ENCODE results near the gene GPR3. TPM values are rescaled to one million over a fixed set of nuclear protein-coding genes. Genes with fewer than 3 reads are reported as not detected.
A peak's percentile ranks its signal among the peaks of the same experiment; 100 is the strongest.

Gene GPR3
- total RNA-seq, 1 donor from 2014 or later: 0.16 TPM

GRCh38 chr1:27356619-27357280, 35.7 kb upstream of the GPR3 start:
- H3K4me1 ChIP-seq: peaks cover 33% of the 10 kb centered on the region

DNA sequence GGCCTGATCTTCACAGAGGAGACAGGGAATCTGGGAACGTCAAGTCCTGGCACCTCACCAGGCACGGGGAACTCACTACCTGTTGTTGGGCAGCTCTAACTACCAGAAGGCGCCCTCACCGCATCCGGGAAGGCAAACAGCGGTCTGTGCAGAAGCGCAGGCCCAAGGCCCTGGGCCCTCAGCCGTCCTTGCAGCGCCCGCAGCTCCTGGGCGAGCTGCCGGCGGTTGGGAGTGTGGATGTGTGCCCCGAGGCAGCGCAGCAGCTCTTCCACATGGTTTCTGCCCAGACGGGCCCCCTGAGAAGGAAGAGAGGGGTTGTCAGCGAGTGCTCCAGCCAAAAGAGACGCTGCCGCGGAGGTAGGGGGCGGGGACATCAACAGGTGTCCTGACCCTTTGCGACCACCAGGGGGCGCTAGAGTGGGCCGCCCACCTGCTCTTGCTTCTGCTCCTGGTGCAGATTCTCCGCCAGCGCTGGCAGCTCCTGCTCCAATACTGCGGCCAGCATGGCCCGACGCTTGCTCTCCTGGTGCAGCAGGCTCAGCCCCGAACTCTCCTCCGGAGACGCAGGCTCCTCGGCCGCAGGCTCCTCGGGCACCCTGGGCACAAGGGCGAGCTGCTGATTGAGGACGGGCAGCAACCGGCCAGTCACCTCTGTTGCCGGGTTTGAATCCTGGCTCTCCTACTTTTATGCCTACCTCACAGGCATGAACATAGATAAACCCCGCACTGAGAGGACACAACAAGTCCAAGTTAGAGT, 35.0 kb upstream of the GPR3 start:
- peak; percentile 76 for DNase-seq
- no peak overlapping the region for H3K4me3 ChIP-seq
- TF ChIP-seq, protein P1, sequence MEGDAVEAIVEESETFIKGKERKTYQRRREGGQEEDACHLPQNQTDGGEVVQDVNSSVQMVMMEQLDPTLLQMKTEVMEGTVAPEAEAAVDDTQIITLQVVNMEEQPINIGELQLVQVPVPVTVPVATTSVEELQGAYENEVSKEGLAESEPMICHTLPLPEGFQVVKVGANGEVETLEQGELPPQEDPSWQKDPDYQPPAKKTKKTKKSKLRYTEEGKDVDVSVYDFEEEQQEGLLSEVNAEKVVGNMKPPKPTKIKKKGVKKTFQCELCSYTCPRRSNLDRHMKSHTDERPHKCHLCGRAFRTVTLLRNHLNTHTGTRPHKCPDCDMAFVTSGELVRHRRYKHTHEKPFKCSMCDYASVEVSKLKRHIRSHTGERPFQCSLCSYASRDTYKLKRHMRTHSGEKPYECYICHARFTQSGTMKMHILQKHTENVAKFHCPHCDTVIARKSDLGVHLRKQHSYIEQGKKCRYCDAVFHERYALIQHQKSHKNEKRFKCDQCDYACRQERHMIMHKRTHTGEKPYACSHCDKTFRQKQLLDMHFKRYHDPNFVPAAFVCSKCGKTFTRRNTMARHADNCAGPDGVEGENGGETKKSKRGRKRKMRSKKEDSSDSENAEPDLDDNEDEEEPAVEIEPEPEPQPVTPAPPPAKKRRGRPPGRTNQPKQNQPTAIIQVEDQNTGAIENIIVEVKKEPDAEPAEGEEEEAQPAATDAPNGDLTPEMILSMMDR (IDR thresholded peaks at IDR 0.05; ENCODE audit: borderline replicate concordance): peak; percentile 98
- H3K4me1 ChIP-seq: peaks cover 32% of the 10 kb centered on the region
- intact Hi-C loops (cut with micrococcal nuclease): no loop called here
- H3K27ac ChIP-seq (replicated peaks): peak overlapping the region; percentile 15
- H3K27me3 ChIP-seq (ENCODE audit: low read depth): no peaks in the 10 kb centered on the region
- H3K9me3 ChIP-seq (replicated peaks): no peaks in the 10 kb centered on the region
- H3K36me3 ChIP-seq: peaks cover 96% of the 10 kb centered on the region

More at GRCh38 chr1:27356619-27357280, 35.7 kb upstream of the GPR3 start:
- Histone ChIP-seq H3K9me3 (replicated peaks) (no peaks in the 10 kb centered on the region), H3K27ac (replicated peaks) (no peak overlapping the region), H3K4me3 (no peak overlapping the region), H3K27me3 (ENCODE audit: low read depth) (no peaks in the 10 kb centered on the region), H3K36me3 (peaks cover 89% of the 10 kb centered on the region)
- TF ChIP-seq, protein P1 (IDR thresholded peaks at IDR 0.05; ENCODE audit: borderline replicate concordance): no peak
- no peak for DNase-seq
- intact Hi-C loops (cut with micrococcal nuclease): no loop called here

GRCh38 chr1:27358038-27358927, 34.1 kb upstream of the GPR3 start:
- H3K27ac ChIP-seq (replicated peaks): no peak overlapping the region
- intact Hi-C loops (cut with micrococcal nuclease): no loop called here
- H3K4me3 ChIP-seq: no peak overlapping the region
- TF ChIP-seq, protein P1 (IDR thresholded peaks at IDR 0.05; ENCODE audit: borderline replicate concordance): no peak
- H3K36me3 ChIP-seq: peaks cover 100% of the 10 kb centered on the region
- DNase-seq: no peak
- no peaks in the 10 kb centered on the region for H3K27me3 ChIP-seq (ENCODE audit: low read depth)
- peaks cover 33% of the 10 kb centered on the region for H3K4me1 ChIP-seq
- H3K9me3 ChIP-seq (replicated peaks): no peaks in the 10 kb centered on the region

DNA sequence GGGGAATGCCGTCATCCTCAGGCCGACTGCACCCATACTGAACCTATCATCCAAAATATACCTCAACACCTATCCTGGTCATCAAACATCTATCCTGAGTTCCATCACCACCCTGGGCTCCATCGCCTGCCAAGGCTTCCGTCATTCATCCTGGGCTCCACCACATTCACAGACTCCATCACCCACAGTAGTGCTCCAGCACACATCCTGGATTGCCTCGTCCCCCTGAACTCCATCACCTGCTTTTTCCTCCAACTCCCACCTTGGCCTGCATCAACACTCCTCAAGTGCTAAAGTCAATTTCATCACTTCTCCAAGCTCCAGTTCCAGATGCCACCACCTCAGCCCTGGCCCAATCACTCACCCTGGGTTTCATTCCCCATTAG, 33.5 kb upstream of the GPR3 start:
- H3K36me3 ChIP-seq: peaks cover 100% of the 10 kb centered on the region
- TF ChIP-seq, protein P1 (IDR thresholded peaks at IDR 0.05; ENCODE audit: borderline replicate concordance): no peak
- H3K27me3 ChIP-seq (ENCODE audit: low read depth): no peaks in the 10 kb centered on the region
- intact Hi-C loops (cut with micrococcal nuclease): no loop called here
- H3K4me1 ChIP-seq: peaks cover 40% of the 10 kb centered on the region
- no peaks in the 10 kb centered on the region for H3K9me3 ChIP-seq (replicated peaks)
- DNase-seq: no peak
- H3K4me3 ChIP-seq: no peak overlapping the region
- H3K27ac ChIP-seq (replicated peaks): no peak overlapping the region

DNA sequence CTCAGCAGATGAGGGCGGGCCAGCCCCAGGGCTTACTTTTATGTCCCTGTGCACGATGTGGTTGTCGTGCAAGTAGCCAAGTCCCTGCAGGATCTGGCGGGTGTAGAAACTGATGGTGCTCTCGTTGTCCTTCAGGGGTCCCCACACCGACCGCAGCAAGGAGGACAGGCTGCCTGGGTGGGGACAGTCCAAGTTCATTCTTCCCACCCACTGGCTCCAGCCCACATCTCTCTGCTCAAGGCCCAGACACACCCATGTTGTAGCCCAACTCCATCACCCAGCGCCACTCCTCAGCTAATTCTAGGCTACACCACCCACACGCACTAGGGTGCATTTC, 32.6 kb upstream of the GPR3 start:
- intact Hi-C loops (cut with micrococcal nuclease): no loop called here
- DNase-seq: no peak
- no peak overlapping the region for H3K27ac ChIP-seq (replicated peaks)
- TF ChIP-seq, protein P1 (IDR thresholded peaks at IDR 0.05; ENCODE audit: borderline replicate concordance): no peak
- H3K4me1 ChIP-seq: peaks cover 48% of the 10 kb centered on the region
- H3K9me3 ChIP-seq (replicated peaks): no peaks in the 10 kb centered on the region
- peak overlapping the region; percentile 59 for H3K4me3 ChIP-seq
- H3K36me3 ChIP-seq: peaks cover 100% of the 10 kb centered on the region
- no peaks in the 10 kb centered on the region for H3K27me3 ChIP-seq (ENCODE audit: low read depth)
